Panc1 (cell line): Measurements from ENCODE around the gene GHRHR. TPM values are rescaled to one million over a fixed set of nuclear protein-coding genes. Genes with fewer than 3 reads are reported as not detected.

Source experiments
- ATAC-seq: fragments of 200-7000 bp; cut with Tn5 transposase; 2 replicates; pipeline ENCODE4 v1.9.1; 2020; ENCODE audit warnings: mild to moderate bottlenecking, moderate library complexity
- BruUV-seq: library from RNA; stranded (reverse); fragments of 400-500 nt; replicated peaks from 2 replicates; lab custom pipeline; 2021; lab: Mats Ljungman, UMichigan
- CTCF ChIA-PET: fragments of 300-600 bp; sonication (Branson Sonifier 250); formaldehyde crosslinking; loops from one replicate; lab custom pipeline; 2022; ENCODE audit warnings: antibody characterized with exemption; lab: Charles Lee
- POLR2A ChIA-PET: fragments of 300-600 bp; sonication (Branson Sonifier 250); formaldehyde crosslinking; loops from one replicate; lab custom pipeline; 2022; ENCODE audit warnings: antibody characterized with exemption; lab: Charles Lee
- DNase-seq: peaks from one replicate; pipeline ENCODE4 v3.0.0-alpha.2; 2010; ENCODE audit warnings: low read depth, low spot score
- H3K27ac ChIP-seq: 2 replicates; pipeline ENCODE4 v1.5.1; 2011; ENCODE audit warnings: mild to moderate bottlenecking, low read length, inconsistent platforms
- H3K27me3 ChIP-seq: fragments of 200-500 bp; sonication (Bioruptor generic); 2 replicates; pipeline ENCODE4 v1.6.0; 2014; ENCODE audit warnings: low read length, inconsistent platforms; ENCODE audit not compliant: control insufficient read depth, insufficient read depth
- H3K36me3 ChIP-seq: fragments of 200-500 bp; sonication (Bioruptor generic); 2 replicates; pipeline ENCODE4 v1.5.1; 2014; ENCODE audit warnings: inconsistent platforms, mild to moderate bottlenecking, low read length, moderate library complexity; ENCODE audit not compliant: control insufficient read depth, insufficient read depth
- H3K4me1 ChIP-seq: 2 replicates; pipeline ENCODE4 v1.5.1; 2011; ENCODE audit warnings: inconsistent platforms, mild to moderate bottlenecking, low read length, moderate library complexity; ENCODE audit not compliant: control insufficient read depth, insufficient read depth
- H3K4me3 ChIP-seq, 2 experiments: 2 replicates each; pipeline ENCODE4 v1.5.1; 2011 to 2012; ENCODE audit warnings: low read depth in 2 of 2, low read length in 2 of 2, mild to moderate bottlenecking in 2 of 2, inconsistent platforms in 1 of 2, moderate library complexity in 1 of 2
- H3K9me3 ChIP-seq: fragments of 200-500 bp; sonication (Bioruptor generic); 2 replicates; pipeline ENCODE4 v1.5.1; 2014; ENCODE audit warnings: low read depth, mild to moderate bottlenecking, inconsistent platforms, low read length, moderate library complexity; ENCODE audit not compliant: control insufficient read depth, insufficient read depth
- CTCF ChIP-seq: fragments of 450-650 bp; IDR thresholded peaks from 2 replicates; pipeline ENCODE4 v1.5.1; 2017; ENCODE audit warnings: mild to moderate bottlenecking
- POLR2AphosphoS5 ChIP-seq: IDR thresholded peaks from 2 replicates; pipeline ENCODE4 v1.6.1; 2012; ENCODE audit warnings: mild to moderate bottlenecking, low read depth, low read length, moderate library complexity
- REST ChIP-seq, 2 experiments: IDR thresholded peaks; 2 replicates each; pipeline ENCODE4 v1.6.1; 2011 to 2012; ENCODE audit warnings: low read depth in 2 of 2, control low read depth in 1 of 2, low read length in 1 of 2, mild to moderate bottlenecking in 1 of 2, moderate library complexity in 1 of 2; ENCODE audit not compliant: insufficient read depth in 1 of 2
- SIN3A ChIP-seq: IDR thresholded peaks from 2 replicates; pipeline ENCODE4 v1.6.1; 2012; ENCODE audit warnings: low read depth, mild to moderate bottlenecking, low read length, moderate library complexity, borderline replicate concordance; ENCODE audit not compliant: insufficient read depth
- TCF7L2 ChIP-seq: IDR thresholded peaks from 2 replicates; pipeline ENCODE4 v1.6.1; 2011; ENCODE audit warnings: mild to moderate bottlenecking, low read depth, low read length, inconsistent platforms
- in situ Hi-C: cut with HindIII; loops from 2 replicates; pipeline ENCODE4 v1.10.0; 2016; ENCODE audit warnings: low sequenced_read_pairs, low pct_unique_long_range_greater_than_20kb
- intact Hi-C: fragments of 100-400 bp; cut with micrococcal nuclease; formaldehyde crosslinking; loops from one replicate; pipeline ENCODE4 v1.10.0; 2022; ENCODE audit not compliant: unreplicated experiment
- total RNA-seq: library from RNA; stranded (reverse); gene quantifications from one replicate; pipeline ENCODE4 v1.2.1, GENCODE V29; 2021; ENCODE audit not compliant: unreplicated experiment

Gene GHRHR
- total RNA-seq, 1 experiment from 2014 or later = not detected

GRCh38 chr7:31004393-31004792 is 40.6 kb downstream of the GHRHR start:
- POLR2A ChIA-PET = no interaction called here
- in situ Hi-C loops = no loop called here
- CTCF ChIA-PET = no interaction called here
- TF ChIP-seq SIN3A (no peak), REST (IDR thresholded peaks at IDR 0.05; ENCODE audit: insufficient read depth in 1 of 2, low read depth in 2 of 2, low read length in 1 of 2) (no peak), CTCF (no peak), TCF7L2 (no peak), POLR2AphosphoS5 (no peak)
- Histone ChIP-seq H3K4me1 (no peaks in the 10 kb centered on the region), H3K4me3 (no peak overlapping the region), H3K36me3 (no peaks in the 10 kb centered on the region), H3K27me3 (peaks cover 28% of the 10 kb centered on the region), H3K27ac (no peak overlapping the region), H3K9me3 (no peaks in the 10 kb centered on the region)
- intact Hi-C loops = no loop called here
- no peak for DNase-seq
- no peak for ATAC-seq
- no TSS peak for BruUV-seq

- in situ Hi-C loops = no loop called here
Observed at GRCh38 chr7:31006857-31007256, 43.1 kb downstream of the GHRHR start.

More at GRCh38 chr7:31006857-31007256, 43.1 kb downstream of the GHRHR start:
- TF ChIP-seq SIN3A (no peak), CTCF (no peak), POLR2AphosphoS5 (no peak), TCF7L2 (no peak), REST (IDR thresholded peaks at IDR 0.05; ENCODE audit: insufficient read depth in 1 of 2, low read depth in 2 of 2, low read length in 1 of 2) (no peak)
- Histone ChIP-seq H3K4me3 (no peak overlapping the region), H3K27ac (no peak overlapping the region), H3K36me3 (no peaks in the 10 kb centered on the region), H3K9me3 (no peaks in the 10 kb centered on the region), H3K4me1 (no peaks in the 10 kb centered on the region), H3K27me3 (peaks cover 42% of the 10 kb centered on the region)
- BruUV-seq = no TSS peak
- ATAC-seq (no peak), DNase-seq (no peak)
- CTCF ChIA-PET = interaction anchor here (1.4 kb wide), 1 partner anchor 23 kb away, joined by 3 read pairs; no protein-coding TSS in a partner anchor
- intact Hi-C loops = no loop called here
- POLR2A ChIA-PET = no interaction called here
